Fibroblast of lung (primary cell): ENCODE measurements around the gene MXRA8. TPM values are rescaled to one million over a fixed set of nuclear protein-coding genes. Genes with fewer than 3 reads are reported as not detected.
"Not testable (repeated sequence)": the region's sequence is repeated elsewhere in the genome, so short reads cannot be mapped to it uniquely, and the experiment has no call there.

Experiments used
- DNase-seq, 2 donors: peaks; one replicate each; pipeline versions ENCODE4 v3.0.0 to v3.0.0-alpha.2; 2010; ENCODE audit warnings: low read depth in 2 of 2
- H2AFZ ChIP-seq: 2 replicates; pipeline ENCODE4 v1.5.1; 2012; ENCODE audit warnings: low read length, control low read depth, inconsistent platforms
- H3K27ac ChIP-seq: 2 replicates; pipeline ENCODE4 v1.5.1; 2011; ENCODE audit warnings: low read length, control low read depth; ENCODE audit not compliant: insufficient read depth
- H3K27me3 ChIP-seq: 2 replicates; pipeline ENCODE4 v1.5.1; 2011; ENCODE audit warnings: mild to moderate bottlenecking, low read length; ENCODE audit not compliant: control insufficient read depth, insufficient read depth
- H3K36me3 ChIP-seq: 2 replicates; pipeline ENCODE4 v1.5.1; 2011; ENCODE audit warnings: low read length; ENCODE audit not compliant: control insufficient read depth, insufficient read depth
- H3K4me1 ChIP-seq: 2 replicates; pipeline ENCODE4 v1.5.1; 2011; ENCODE audit warnings: low read length; ENCODE audit not compliant: control insufficient read depth, insufficient read depth; ENCODE audit errors: extremely low read depth
- H3K4me2 ChIP-seq: 2 replicates; pipeline ENCODE4 v1.5.1; 2011; ENCODE audit warnings: low read length, control low read depth; ENCODE audit not compliant: insufficient read depth; ENCODE audit errors: extremely low read depth
- H3K4me3 ChIP-seq, 4 experiments: fragments of 200-600 bp in 1 of 4; sonication (generic) in 1 of 4; replicated peaks in 1 of 4; 2 replicates each; pipeline ENCODE4 v1.5.1; 2011 to 2016; ENCODE audit warnings: low read length in 4 of 4, low read depth in 3 of 4, mild to moderate bottlenecking in 3 of 4, control low read depth in 2 of 4, inconsistent platforms in 1 of 4, mixed read lengths in 1 of 4; ENCODE audit not compliant: insufficient read depth in 1 of 4; ENCODE audit errors: control extremely low read depth in 1 of 4
- H3K79me2 ChIP-seq: 2 replicates; pipeline ENCODE4 v1.5.1; 2012; ENCODE audit warnings: mild to moderate bottlenecking, low read length, inconsistent platforms; ENCODE audit not compliant: control insufficient read depth, insufficient read depth
- H3K9ac ChIP-seq: 2 replicates; pipeline ENCODE4 v1.5.1; 2011; ENCODE audit warnings: mild to moderate bottlenecking, low read length, control low read depth; ENCODE audit not compliant: insufficient read depth
- H3K9me3 ChIP-seq: 2 replicates; pipeline ENCODE4 v1.5.1; 2012; ENCODE audit warnings: low read depth, low read length; ENCODE audit not compliant: control insufficient read depth, insufficient read depth
- H4K20me1 ChIP-seq: 2 replicates; pipeline ENCODE4 v1.5.1; 2011; ENCODE audit warnings: low read length; ENCODE audit not compliant: control insufficient read depth, insufficient read depth; ENCODE audit errors: extremely low read depth
- CTCF ChIP-seq, 2 donors: IDR thresholded peaks in 1 of 2; conservative IDR thresholded peaks in 1 of 2; 1 replicate in 1 of 2; 2 replicates in 1 of 2; pipeline ENCODE4 v1.5.1; 2011 to 2012; ENCODE audit warnings: low read length in 2 of 2, control low read depth in 1 of 2, inconsistent platforms in 1 of 2, low read depth in 1 of 2, mild to moderate bottlenecking in 1 of 2
- EZH2 ChIP-seq: IDR thresholded peaks from 2 replicates; pipeline ENCODE4 v1.5.1; 2012; ENCODE audit warnings: low read length, control low read depth, mild to moderate bottlenecking; ENCODE audit errors: missing control alignments
- polyA plus RNA-seq, 2 donors: library from polyadenylated mRNA; depleted of rRNA in 1 of 2; stranded (reverse) in 1 of 2; unstranded in 1 of 2; fragments of >200 nt; gene quantifications; 2 replicates each; pipeline ENCODE4 v1.2.1, GENCODE V29; 2011 to 2012; ENCODE audit warnings: missing spikeins in 1 of 2
- total RNA-seq: library from RNA; depleted of rRNA; stranded (reverse); fragments of >200 nt; gene quantifications from 2 replicates; pipeline ENCODE4 v1.2.1, GENCODE V29; 2014

MXRA8 gene
- total and polyA plus RNA-seq, 2 donors (not counting 1 experiment from before 2014, with no cell fraction given), result 205 to 397 TPM

GRCh38 chr1:1317420-1317819, 40.9 kb downstream of the MXRA8 start:
- H2AFZ ChIP-seq, result no peak overlapping the region
- peak overlapping the region; percentile 77 for H3K27ac ChIP-seq
- H3K4me1 ChIP-seq, result peaks cover 17% of the 10 kb centered on the region
- H3K36me3 ChIP-seq, result peaks cover 40% of the 10 kb centered on the region
- TF ChIP-seq EZH2, result no peak
- no peak for TF ChIP-seq CTCF (conservative IDR thresholded peaks at IDR 0.05 in 1 of 2, IDR thresholded peaks at IDR 0.05 in 1 of 2; ENCODE audit: low read depth in 1 of 2, low read length in 2 of 2)
- H4K20me1 ChIP-seq, result no peaks in the 10 kb centered on the region
- H3K27me3 ChIP-seq, result no peaks in the 10 kb centered on the region
- H3K79me2 ChIP-seq, result peaks cover 54% of the 10 kb centered on the region
- no peaks in the 10 kb centered on the region for H3K9me3 ChIP-seq
- DNase-seq, result no peak
- no peak overlapping the region for H3K9ac ChIP-seq
- H3K4me2 ChIP-seq, result no peak overlapping the region
- H3K4me3 ChIP-seq, result no peak overlapping the region

DNA sequence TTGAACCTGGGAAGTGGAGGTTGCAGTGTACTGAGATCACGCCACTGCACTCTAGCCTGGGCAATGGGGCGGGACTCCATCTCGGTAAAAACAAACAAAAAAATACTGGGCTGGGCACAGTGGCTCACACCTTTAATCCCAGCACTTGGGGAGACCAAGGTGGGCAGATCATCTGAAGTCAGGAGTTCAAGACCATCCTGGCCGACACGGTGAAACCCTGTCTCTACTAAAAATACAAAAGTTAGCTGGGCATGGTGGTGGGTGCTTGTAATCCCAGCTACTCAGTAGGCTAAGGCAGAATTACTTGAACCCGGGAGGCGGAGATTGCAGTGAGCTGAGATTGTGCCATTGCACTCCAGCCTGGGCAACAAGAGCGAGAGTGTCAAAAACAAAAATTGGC, 42.2 kb downstream of the MXRA8 start:
- not testable (repeated sequence) for H2AFZ ChIP-seq, H3K4me2 ChIP-seq, H3K9me3 ChIP-seq, H3K27me3 ChIP-seq, H3K4me3 ChIP-seq, H3K27ac ChIP-seq, H3K9ac ChIP-seq, DNase-seq, H4K20me1 ChIP-seq
- H3K79me2 ChIP-seq, result peaks cover 43% of the 10 kb centered on the region
- peaks cover 43% of the 10 kb centered on the region for H3K36me3 ChIP-seq
- H3K4me1 ChIP-seq, result peaks cover 16% of the 10 kb centered on the region

- Histone ChIP-seq H4K20me1 (no peaks in the 10 kb centered on the region), H3K27ac (no peak overlapping the region), H2AFZ (no peak overlapping the region), H3K36me3 (peaks cover 48% of the 10 kb centered on the region), H3K79me2 (peaks cover 36% of the 10 kb centered on the region), H3K9ac (no peak overlapping the region), H3K4me1 (peaks cover 10% of the 10 kb centered on the region), H3K4me3 (no peak overlapping the region), H3K9me3 (no peaks in the 10 kb centered on the region), H3K27me3 (no peaks in the 10 kb centered on the region), H3K4me2 (no peak overlapping the region)
- no peak for TF ChIP-seq CTCF (conservative IDR thresholded peaks at IDR 0.05 in 1 of 2, IDR thresholded peaks at IDR 0.05 in 1 of 2; ENCODE audit: low read depth in 1 of 2, low read length in 2 of 2)
- no peak for TF ChIP-seq EZH2
- DNase-seq, result no peak
Measured at GRCh38 chr1:1315435-1315954, 42.9 kb downstream of the MXRA8 start.
